ENCODE measurements around the gene TBCD.
A peak's percentile ranks its signal among the peaks of the same experiment; 100 is the strongest.
"Not testable (repeated sequence)": the region's sequence is repeated elsewhere in the genome, so short reads cannot be mapped to it uniquely, and the experiment has no call there.

The TBCD gene

DNA sequence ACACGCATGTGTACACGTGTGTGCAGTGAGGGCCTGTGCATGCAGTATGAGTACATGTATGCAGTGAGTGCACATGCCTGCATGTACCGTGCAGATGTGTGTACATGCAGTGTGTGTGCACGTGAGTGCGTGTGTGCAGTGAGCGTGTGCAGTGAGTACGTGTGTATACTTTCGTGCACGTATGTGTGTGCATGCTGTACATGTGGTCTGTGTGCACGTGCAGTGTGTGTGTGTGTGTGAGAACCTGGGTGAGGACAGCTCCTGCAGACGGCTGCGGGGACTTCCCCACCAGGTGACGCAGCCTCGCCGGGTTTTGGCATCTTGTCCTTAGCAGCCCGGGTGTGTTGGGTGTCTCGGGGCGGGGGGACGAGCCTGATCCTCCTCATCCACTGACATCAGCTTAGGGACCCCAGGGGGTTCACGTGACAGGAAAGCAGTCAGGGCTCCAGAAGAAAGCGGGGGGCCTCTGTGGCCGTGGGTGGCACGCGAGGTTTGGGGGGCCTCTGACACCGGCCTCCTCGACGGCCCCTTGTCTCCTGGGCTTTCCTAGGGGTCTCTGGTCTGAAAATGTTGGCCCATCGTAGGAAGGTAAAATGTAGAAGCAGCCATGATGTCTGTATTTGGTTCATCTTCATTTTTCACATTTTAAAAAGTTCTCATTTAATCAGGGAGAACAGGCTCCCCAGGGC lies 207.5 kb downstream of the TBCD start:
- no peak for ATAC-seq (ENCODE audit: low read depth)
- Mint-ChIP-seq H3K27me3 (no peaks in the 10 kb centered on the region), H3K9me3 (peaks cover 3% of the 10 kb centered on the region), H3K4me3 (no peak overlapping the region), H3K36me3 (peaks cover 10% of the 10 kb centered on the region), H3K27ac (peak overlapping the region; percentile 59), H3K4me1 (peaks cover 6% of the 10 kb centered on the region)
- DNase-seq (ENCODE audit: low spot score in 2 of 2), result no peak

GRCh38 chr17:82959990-82960418 lies 208.1 kb downstream of the TBCD start:
- peaks cover 6% of the 10 kb centered on the region for H3K4me1 Mint-ChIP-seq
- ATAC-seq (ENCODE audit: low read depth), result no peak
- no peaks in the 10 kb centered on the region for H3K27me3 Mint-ChIP-seq
- no peak overlapping the region for H3K4me3 Mint-ChIP-seq
- no peak overlapping the region for H3K27ac Mint-ChIP-seq
- H3K36me3 Mint-ChIP-seq, result peaks cover 4% of the 10 kb centered on the region
- H3K9me3 Mint-ChIP-seq, result peaks cover 3% of the 10 kb centered on the region
- DNase-seq (ENCODE audit: low spot score in 2 of 2), result no peak

DNA sequence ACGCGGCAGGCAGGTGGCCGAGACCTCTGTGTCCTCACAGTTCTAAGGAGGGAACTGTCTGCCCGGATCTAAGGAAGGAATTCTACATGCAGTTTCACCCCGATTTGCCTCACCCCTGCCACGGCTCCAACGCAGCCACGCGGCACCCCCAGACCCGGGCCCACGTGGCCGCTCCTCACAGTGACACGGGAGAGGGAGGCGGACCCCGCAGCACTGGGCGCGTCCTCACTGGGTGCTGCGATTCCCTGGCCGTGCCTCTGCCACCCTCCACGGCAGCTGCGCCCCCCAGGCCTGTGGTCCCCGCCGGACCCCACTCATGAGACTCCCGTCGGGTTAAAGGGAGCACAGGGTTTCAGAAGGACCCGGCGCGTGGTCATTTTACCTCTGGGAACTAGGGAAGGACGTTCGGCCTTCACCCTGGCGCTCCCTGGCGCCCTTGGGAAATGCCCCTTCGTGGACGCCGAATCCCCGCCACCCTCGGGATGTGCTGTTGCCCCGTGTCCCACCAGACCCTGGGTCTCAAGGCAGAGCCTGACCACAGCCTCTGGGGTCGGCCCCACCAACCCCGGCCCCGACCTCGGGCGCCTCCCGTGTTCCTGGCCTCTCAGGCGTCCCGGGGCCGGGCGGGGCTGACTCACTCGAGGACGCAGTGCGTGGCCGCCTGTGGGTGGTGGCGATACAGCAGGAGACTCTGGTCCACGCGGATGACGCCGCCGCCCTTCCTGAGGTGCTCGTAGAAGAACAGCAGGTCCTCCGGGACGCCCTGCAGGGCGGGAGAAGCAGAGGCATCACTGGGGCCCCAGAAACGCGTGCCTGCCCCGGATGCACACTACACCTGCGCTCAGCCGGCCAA lies 208.8 kb downstream of the TBCD start:
- Mint-ChIP-seq H3K27me3 (no peaks in the 10 kb centered on the region), H3K27ac (no peak overlapping the region)
- no peak for ATAC-seq (ENCODE audit: low read depth)

DNA sequence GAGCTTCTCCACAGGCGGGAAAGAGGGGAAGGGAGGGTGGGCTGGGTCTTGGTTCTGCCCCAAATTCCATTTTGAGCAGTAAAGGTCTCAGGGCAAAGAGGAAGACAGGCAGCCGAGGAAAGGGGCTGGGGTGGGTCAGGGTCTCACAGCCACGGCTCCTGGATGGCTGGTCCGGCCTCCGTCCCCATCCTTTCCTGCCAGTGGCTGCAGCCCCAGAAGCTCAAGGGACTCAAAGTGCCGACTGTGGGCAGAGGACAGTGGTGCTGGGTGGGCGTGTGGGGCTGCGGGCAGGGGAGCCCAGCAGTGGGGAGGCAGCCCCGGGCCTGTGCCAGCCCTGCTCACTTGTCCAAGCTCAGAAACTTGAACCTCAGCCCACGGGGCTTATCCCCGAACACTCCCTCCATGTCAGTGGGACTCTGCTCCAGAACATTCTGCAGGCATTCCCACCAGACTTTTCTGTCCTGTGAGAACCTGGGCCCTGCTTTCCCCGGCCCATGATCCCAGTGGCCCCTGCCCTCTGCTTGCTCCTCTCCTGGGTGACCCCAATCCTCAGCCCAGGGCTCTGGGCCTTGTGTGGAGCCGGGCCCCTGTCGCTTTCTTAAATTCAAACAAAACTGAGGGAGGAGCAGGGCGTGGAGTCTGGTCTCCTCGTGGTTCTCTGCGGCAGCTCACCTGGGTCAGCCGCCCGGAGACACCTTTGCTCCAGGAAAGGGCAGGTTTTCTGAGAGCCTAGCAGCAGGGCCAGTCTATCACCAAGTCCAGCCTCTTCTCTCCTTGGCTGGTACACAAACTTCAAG lies 209.7 kb downstream of the TBCD start:
- H3K27me3 Mint-ChIP-seq, result no peaks in the 10 kb centered on the region
- no peak overlapping the region for H3K4me3 Mint-ChIP-seq
- H3K9me3 Mint-ChIP-seq, result peaks cover 3% of the 10 kb centered on the region
- DNase-seq (ENCODE audit: low spot score in 2 of 2) (no peak), ATAC-seq (ENCODE audit: low read depth) (no peak)
- H3K4me1 Mint-ChIP-seq, result peaks cover 9% of the 10 kb centered on the region
- peaks cover 4% of the 10 kb centered on the region for H3K36me3 Mint-ChIP-seq
- H3K27ac Mint-ChIP-seq, result no peak overlapping the region

More for the DNA sequence above, 208.8 kb downstream of the TBCD start:
- Mint-ChIP-seq H3K4me3 (no peak overlapping the region), H3K36me3 (peaks cover 4% of the 10 kb centered on the region), H3K4me1 (peaks cover 6% of the 10 kb centered on the region), H3K9me3 (peaks cover 3% of the 10 kb centered on the region)
- DNase-seq (ENCODE audit: low spot score in 2 of 2), result no peak

DNA sequence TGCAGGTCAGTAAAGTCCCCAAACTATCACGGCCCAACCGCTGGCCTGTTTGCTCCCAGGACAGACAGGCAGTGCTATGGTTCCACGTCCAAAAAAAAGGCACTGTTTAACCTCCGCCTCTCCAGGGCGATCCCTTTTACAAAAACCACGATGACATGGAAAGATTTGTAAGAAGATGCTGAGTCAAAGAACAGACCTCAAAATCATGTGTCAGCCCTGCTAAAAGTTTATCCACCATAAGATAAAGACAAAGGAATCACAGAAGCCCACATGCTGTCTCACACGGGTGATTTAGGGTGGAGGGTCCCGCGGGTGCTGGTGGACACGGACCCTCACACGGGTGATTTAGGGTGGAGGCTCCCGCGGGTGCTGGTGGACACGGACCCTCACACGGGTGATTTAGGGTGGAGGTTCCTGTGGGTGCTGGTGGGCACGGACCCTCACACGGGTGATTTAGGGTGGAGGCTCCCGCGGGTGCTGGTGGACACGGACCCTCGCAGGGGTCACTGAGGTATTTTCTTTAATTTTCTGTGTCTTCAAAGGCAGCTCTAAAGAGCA lies 210.4 kb downstream of the TBCD start:
- peaks cover 4% of the 10 kb centered on the region for H3K36me3 Mint-ChIP-seq
- peaks cover 3% of the 10 kb centered on the region for H3K9me3 Mint-ChIP-seq
- no peak overlapping the region for H3K4me3 Mint-ChIP-seq
- ATAC-seq (ENCODE audit: low read depth) (no peak), DNase-seq (ENCODE audit: low spot score in 2 of 2) (no peak)
- no peaks in the 10 kb centered on the region for H3K27me3 Mint-ChIP-seq
- H3K27ac Mint-ChIP-seq, result no peak overlapping the region
- peaks cover 12% of the 10 kb centered on the region for H3K4me1 Mint-ChIP-seq

DNA sequence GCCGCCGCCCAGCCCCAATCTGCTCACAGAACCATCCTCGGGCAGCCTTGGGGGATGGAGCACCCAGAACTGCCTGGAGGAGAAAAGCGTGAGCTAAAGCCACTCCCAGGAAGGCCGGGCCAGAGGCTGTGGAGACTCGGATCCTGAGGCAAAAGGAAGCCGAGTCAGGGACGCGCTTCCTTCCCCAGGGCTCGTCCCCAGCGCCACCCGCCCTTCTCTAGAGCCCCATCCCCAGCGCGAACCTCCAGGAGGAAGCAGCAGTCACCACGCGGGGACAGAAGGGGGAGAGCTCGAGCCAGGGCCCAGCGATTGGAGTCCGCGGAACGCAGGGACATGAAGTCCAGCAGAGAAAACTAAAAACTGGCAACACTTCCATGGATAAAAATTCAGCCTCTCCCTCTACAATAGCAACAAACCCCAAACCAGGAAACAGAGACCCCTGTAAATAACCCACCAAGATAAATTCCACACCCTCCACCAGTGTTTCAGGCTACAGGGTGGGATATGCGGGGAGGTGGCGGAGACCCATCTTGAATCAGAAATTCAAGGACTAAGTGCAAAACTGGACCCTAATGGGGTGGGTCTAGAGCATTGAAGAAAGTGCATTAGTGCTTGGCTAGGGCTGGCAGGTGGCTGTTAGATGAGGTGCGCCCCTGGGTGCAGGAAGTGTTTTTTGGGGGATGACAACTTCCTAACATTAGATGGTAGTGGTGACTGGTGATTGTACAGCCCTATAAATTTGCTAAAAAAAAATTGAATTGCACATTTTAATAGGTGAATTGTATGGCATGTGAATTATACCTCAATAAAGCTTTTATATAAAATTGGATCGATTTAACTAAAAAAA lies 211.5 kb downstream of the TBCD start:
- peaks cover 4% of the 10 kb centered on the region for H3K27me3 Mint-ChIP-seq
- peaks cover 4% of the 10 kb centered on the region for H3K36me3 Mint-ChIP-seq
- H3K4me1 Mint-ChIP-seq, result peaks cover 16% of the 10 kb centered on the region
- peak in 1 of 2 donors; percentile 11 for DNase-seq (ENCODE audit: low spot score in 2 of 2)
- H3K4me3 Mint-ChIP-seq, result peak overlapping the region; percentile 21
- no peak overlapping the region for H3K27ac Mint-ChIP-seq
- peak; percentile 52 for ATAC-seq (ENCODE audit: low read depth)
- peaks cover 3% of the 10 kb centered on the region for H3K9me3 Mint-ChIP-seq

- peaks cover 21% of the 10 kb centered on the region for H3K4me1 Mint-ChIP-seq
- H3K27ac Mint-ChIP-seq; H3K27me3 Mint-ChIP-seq; H3K36me3 Mint-ChIP-seq; H3K9me3 Mint-ChIP-seq; H3K4me3 Mint-ChIP-seq; ATAC-seq (ENCODE audit: low read depth); DNase-seq (ENCODE audit: low spot score in 2 of 2): not testable (repeated sequence)
Measured at GRCh38 chr17:82964451-82964850, 212.6 kb downstream of the TBCD start.

DNA sequence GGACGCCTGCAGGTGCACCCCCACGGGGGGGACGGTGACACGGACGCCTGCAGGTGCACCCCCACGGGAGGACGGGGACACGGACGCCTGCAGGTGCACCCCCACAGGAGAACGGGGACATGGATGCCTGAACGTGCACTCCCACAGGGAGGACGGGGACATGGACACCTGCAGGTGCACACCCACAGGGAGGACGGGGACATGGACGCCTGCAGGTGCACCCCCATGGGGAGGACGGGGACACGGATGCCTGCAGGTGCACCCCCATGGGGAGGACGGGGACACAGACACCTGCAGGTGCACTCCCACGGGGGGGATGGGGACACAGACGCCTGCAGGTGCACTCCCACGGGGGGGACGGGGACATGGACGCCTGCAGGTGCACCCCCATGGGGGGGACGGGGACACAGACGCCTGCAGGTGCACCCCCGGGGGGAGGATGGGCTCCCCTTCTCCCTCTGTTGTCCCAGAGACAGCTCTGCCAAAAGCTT lies 213.0 kb downstream of the TBCD start:
- H3K9me3 Mint-ChIP-seq, result no peaks in the 10 kb centered on the region
- H3K4me3 Mint-ChIP-seq, result no peak overlapping the region
- H3K27ac Mint-ChIP-seq, result no peak overlapping the region
- no peak for ATAC-seq (ENCODE audit: low read depth)
- peaks cover 21% of the 10 kb centered on the region for H3K4me1 Mint-ChIP-seq
- DNase-seq (ENCODE audit: low spot score in 2 of 2), result no peak
- peaks cover 4% of the 10 kb centered on the region for H3K27me3 Mint-ChIP-seq
- H3K36me3 Mint-ChIP-seq, result no peaks in the 10 kb centered on the region

DNA sequence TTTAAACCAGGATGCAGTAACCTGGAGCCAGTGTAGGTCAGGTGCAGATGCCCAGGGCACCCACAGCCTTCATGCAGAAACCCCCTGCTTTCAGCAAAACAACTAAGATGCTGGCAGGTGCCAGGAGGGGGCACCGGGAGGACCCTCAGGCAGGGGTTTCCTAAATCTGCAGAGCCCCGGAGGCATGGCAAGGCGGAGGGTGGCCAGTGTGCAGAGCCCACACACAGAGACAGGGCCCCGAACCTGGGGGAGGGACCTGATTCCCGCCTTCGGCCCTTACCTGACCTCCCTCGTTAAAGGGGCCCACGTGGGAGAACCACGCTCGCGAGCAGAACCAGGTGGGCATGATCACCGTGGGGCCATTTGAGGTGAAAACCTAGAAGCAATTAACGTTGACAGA lies 213.5 kb downstream of the TBCD start:
- no peak overlapping the region for H3K4me3 Mint-ChIP-seq
- H3K27ac Mint-ChIP-seq, result no peak overlapping the region
- ATAC-seq (ENCODE audit: low read depth), result no peak
- no peaks in the 10 kb centered on the region for H3K9me3 Mint-ChIP-seq
- H3K4me1 Mint-ChIP-seq, result peaks cover 21% of the 10 kb centered on the region
- H3K27me3 Mint-ChIP-seq, result peaks cover 4% of the 10 kb centered on the region
- no peak for DNase-seq (ENCODE audit: low spot score in 2 of 2)
- no peaks in the 10 kb centered on the region for H3K36me3 Mint-ChIP-seq

- H3K36me3 Mint-ChIP-seq, result no peaks in the 10 kb centered on the region
- H3K9me3 Mint-ChIP-seq, result no peaks in the 10 kb centered on the region
- peaks cover 6% of the 10 kb centered on the region for H3K27me3 Mint-ChIP-seq
- H3K27ac Mint-ChIP-seq, result peak overlapping the region; percentile 38
- DNase-seq (ENCODE audit: low spot score in 2 of 2) (no peak), ATAC-seq (ENCODE audit: low read depth) (no peak)
- H3K4me3 Mint-ChIP-seq, result no peak overlapping the region
- peaks cover 24% of the 10 kb centered on the region for H3K4me1 Mint-ChIP-seq
Measured at GRCh38 chr17:82966415-82966814, 214.6 kb downstream of the TBCD start.

DNA sequence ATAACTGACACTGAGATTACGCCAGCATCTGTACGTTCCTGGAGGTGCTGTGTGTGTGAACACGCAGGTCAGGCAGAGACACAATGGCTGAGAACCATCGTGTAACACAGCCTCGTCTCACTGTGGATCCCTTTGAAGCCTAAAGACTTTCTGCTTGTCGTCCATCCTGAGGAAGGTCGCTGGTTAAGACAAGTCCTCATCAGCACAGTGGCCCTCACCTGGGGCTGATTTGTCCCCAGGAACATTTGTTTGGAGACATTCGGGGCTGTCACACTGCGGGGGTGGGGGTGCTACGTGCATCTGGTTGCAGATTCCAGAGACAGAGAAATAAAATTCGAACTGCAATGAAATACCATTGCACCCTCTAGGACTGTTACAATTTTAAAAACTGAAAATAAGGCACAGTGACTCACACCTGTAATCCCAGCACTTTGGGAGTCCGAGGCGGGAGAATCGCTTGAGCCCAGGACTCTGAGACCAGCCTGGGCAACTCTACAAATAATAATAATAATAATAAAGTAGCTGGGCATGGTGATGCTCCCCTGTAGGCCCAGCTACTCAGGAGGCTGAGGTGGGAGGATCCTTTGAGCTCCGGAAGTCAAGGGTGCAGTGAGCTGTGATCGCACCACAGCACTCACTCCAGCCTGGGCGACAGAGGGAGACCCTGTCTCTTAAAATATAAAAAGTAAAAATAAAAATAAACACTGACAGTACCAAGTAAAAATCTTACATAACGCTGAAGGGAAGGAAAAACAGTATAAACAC lies 215.6 kb downstream of the TBCD start:
- ATAC-seq (ENCODE audit: low read depth), result no peak
- Mint-ChIP-seq H3K27ac (no peak overlapping the region), H3K9me3 (no peaks in the 10 kb centered on the region), H3K36me3 (no peaks in the 10 kb centered on the region), H3K4me1 (peaks cover 24% of the 10 kb centered on the region), H3K4me3 (peak overlapping the region; percentile 67), H3K27me3 (peaks cover 6% of the 10 kb centered on the region)
- no peak for DNase-seq (ENCODE audit: low spot score in 2 of 2)

- not testable (repeated sequence) for H3K36me3 Mint-ChIP-seq; H3K9me3 Mint-ChIP-seq; H3K27me3 Mint-ChIP-seq; H3K27ac Mint-ChIP-seq; DNase-seq (ENCODE audit: low spot score in 2 of 2)
- H3K4me3 Mint-ChIP-seq, result peak overlapping the region; percentile 67
- ATAC-seq (ENCODE audit: low read depth), result peak; percentile 41
- peaks cover 29% of the 10 kb centered on the region for H3K4me1 Mint-ChIP-seq
Measured at GRCh38 chr17:82968033-82968841, 216.4 kb downstream of the TBCD start.

Data from memory B cell (primary cell).